Measurements from ENCODE around the gene UFSP2.

The UFSP2 gene

DNA sequence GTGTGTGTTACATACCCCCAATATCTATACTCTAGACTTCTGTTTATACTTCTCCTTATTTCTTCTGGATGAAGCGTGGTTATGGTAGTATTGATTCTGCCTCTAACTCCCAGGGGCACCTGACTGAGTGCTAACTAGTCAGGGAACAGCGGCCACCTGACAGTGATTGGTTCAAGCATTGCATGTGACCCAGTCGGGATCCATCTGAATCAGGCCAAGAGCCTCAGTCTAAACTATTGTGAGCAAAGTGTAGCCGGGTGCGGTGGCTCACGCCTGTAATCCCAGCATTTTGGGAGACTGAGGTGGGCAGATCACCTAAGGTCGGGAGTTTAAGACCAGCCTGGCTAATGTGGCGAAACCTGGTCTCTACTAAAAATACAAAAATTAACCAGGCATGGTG is 35.8 kb upstream of the UFSP2 start:
- no peak overlapping the region for H3K4me3 ChIP-seq (ENCODE audit: low read length)
- TF ChIP-seq, protein P1, sequence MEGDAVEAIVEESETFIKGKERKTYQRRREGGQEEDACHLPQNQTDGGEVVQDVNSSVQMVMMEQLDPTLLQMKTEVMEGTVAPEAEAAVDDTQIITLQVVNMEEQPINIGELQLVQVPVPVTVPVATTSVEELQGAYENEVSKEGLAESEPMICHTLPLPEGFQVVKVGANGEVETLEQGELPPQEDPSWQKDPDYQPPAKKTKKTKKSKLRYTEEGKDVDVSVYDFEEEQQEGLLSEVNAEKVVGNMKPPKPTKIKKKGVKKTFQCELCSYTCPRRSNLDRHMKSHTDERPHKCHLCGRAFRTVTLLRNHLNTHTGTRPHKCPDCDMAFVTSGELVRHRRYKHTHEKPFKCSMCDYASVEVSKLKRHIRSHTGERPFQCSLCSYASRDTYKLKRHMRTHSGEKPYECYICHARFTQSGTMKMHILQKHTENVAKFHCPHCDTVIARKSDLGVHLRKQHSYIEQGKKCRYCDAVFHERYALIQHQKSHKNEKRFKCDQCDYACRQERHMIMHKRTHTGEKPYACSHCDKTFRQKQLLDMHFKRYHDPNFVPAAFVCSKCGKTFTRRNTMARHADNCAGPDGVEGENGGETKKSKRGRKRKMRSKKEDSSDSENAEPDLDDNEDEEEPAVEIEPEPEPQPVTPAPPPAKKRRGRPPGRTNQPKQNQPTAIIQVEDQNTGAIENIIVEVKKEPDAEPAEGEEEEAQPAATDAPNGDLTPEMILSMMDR (conservative IDR thresholded peaks at IDR 0.05; ENCODE audit: low read length) = no peak
- DNase-seq (ENCODE audit: low read depth) = no peak

- no peak for DNase-seq (ENCODE audit: low read depth)
- no peak overlapping the region for H3K4me3 ChIP-seq (ENCODE audit: low read length)
- TF ChIP-seq, protein P1 (conservative IDR thresholded peaks at IDR 0.05; ENCODE audit: low read length) = no peak
Observed at GRCh38 chr4:185457136-185457535, 31.4 kb upstream of the UFSP2 start.

- H3K4me3 ChIP-seq (ENCODE audit: low read length) = no peak overlapping the region
- no peak for DNase-seq (ENCODE audit: low read depth)
- TF ChIP-seq, protein P1 (conservative IDR thresholded peaks at IDR 0.05; ENCODE audit: low read length) = no peak
Observed at GRCh38 chr4:185456131-185456530, 30.4 kb upstream of the UFSP2 start.

DNA sequence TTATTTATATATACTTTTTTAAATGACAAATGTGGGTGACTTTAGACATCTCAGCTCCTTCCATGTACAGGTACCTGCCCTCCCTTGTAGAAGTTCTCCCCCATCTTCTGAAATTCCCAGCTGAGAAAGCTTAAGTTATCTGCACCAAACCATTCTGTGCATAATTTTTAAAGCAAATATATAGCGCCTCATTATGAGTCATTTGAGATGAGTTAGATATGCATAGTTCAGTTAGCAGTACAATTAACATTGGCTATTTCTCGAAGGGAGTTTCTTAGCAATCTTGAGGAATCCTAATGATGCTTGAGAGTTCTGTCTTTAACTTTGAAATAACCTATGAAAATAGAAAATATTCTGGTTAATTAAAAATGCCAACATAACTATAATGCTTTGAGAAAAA is 19.4 kb upstream of the UFSP2 start:
- no peak overlapping the region for H3K4me3 ChIP-seq (ENCODE audit: low read length)
- TF ChIP-seq, protein P1 (conservative IDR thresholded peaks at IDR 0.05; ENCODE audit: low read length) = no peak
- DNase-seq (ENCODE audit: low read depth) = no peak

GRCh38 chr4:185441479-185441878 is 15.7 kb upstream of the UFSP2 start:
- DNase-seq (ENCODE audit: low read depth) = no peak
- TF ChIP-seq, protein P1 (conservative IDR thresholded peaks at IDR 0.05; ENCODE audit: low read length) = no peak
- H3K4me3 ChIP-seq (ENCODE audit: low read length) = no peak overlapping the region

GRCh38 chr4:185437809-185438208 is 12.0 kb upstream of the UFSP2 start:
- H3K4me3 ChIP-seq (ENCODE audit: low read length) = no peak overlapping the region
- DNase-seq (ENCODE audit: low read depth) = no peak
- TF ChIP-seq, protein P1 (conservative IDR thresholded peaks at IDR 0.05; ENCODE audit: low read length) = no peak

DNA sequence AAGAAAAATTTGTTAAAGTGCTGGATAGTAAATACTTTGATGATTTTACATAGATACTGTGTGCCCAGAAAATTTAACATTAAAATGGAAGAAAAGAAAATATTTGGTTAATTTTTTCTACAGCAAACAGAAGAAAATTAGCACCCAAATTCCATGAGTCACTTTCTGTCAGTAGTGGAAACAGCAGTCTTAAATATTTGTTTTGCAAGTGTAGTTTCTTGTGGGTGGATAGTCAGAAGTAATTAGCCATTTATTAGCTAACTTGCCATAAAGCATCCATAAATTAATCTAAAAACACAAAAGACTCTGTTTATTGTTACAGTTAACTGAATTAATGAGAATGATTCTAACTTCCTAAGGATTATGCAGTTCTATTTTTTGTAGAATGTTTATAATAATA is 9.7 kb upstream of the UFSP2 start:
- DNase-seq (ENCODE audit: low read depth) = no peak
- TF ChIP-seq, protein P1 (conservative IDR thresholded peaks at IDR 0.05; ENCODE audit: low read length) = no peak
- no peak overlapping the region for H3K4me3 ChIP-seq (ENCODE audit: low read length)
